Anterior cingulate cortex (tissue), 58 donors: ENCODE data around the gene ANKRD62.

ENCODE experiments used
- DNase-seq, 58 donors: peaks; one replicate each; lab custom pipeline; 2025; lab: John Stamatoyannopoulos, UW

Gene ANKRD62

GRCh38 chr18:12162786-12163185 is 69.1 kb downstream of the ANKRD62 start:
- no peak for DNase-seq

- no peak for DNase-seq
Measured at GRCh38 chr18:12165038-12165768, 71.6 kb downstream of the ANKRD62 start.
